Skeletal muscle cell (primary cell): Measurements from ENCODE around the gene CSNK1A1L.

Source experiments
- DNase-seq: peaks from one replicate; pipeline ENCODE4 v3.0.0-alpha.2; 2010; ENCODE audit warnings: low read depth
- H3K4me3 ChIP-seq: 2 replicates; pipeline ENCODE4 v1.5.1; 2011; ENCODE audit warnings: low read depth, mild to moderate bottlenecking, control low read depth, low read length, moderate library complexity

Gene CSNK1A1L

GRCh38 chr13:37105251-37105714 lies at the start of gene CSNK1A1L:
CSNK1A1L (minus strand) TSS chr13:37105664; CDS start chr13:37105256, 408 bp downstream.
- H3K4me3 ChIP-seq, result no peak within 1 kb of the TSS
- no peak for DNase-seq

- H3K4me3 ChIP-seq, result no peak overlapping the region
- no peak for DNase-seq
Measured at GRCh38 chr13:37149380-37149779, 43.9 kb upstream of the CSNK1A1L start.

GRCh38 chr13:37148501-37148900 lies 43.0 kb upstream of the CSNK1A1L start:
- no peak overlapping the region for H3K4me3 ChIP-seq
- DNase-seq, result no peak

GRCh38 chr13:37144661-37145060 lies 39.2 kb upstream of the CSNK1A1L start:
- peak; percentile 10 for DNase-seq
- no peak overlapping the region for H3K4me3 ChIP-seq

GRCh38 chr13:37143911-37144310 lies 38.4 kb upstream of the CSNK1A1L start:
- peak; percentile 33 for DNase-seq

GRCh38 chr13:37142877-37143276 lies 37.4 kb upstream of the CSNK1A1L start:
- DNase-seq, result no peak
- no peak overlapping the region for H3K4me3 ChIP-seq

More at GRCh38 chr13:37143911-37144310, 38.4 kb upstream of the CSNK1A1L start:
- H3K4me3 ChIP-seq, result no peak overlapping the region

GRCh38 chr13:37141011-37141410 lies 35.5 kb upstream of the CSNK1A1L start:
- DNase-seq, result peak; percentile 29
- H3K4me3 ChIP-seq, result no peak overlapping the region

GRCh38 chr13:37139356-37139755 lies 33.9 kb upstream of the CSNK1A1L start:
- no peak overlapping the region for H3K4me3 ChIP-seq
- DNase-seq, result no peak

GRCh38 chr13:37138926-37139325 lies 33.5 kb upstream of the CSNK1A1L start:
- no peak overlapping the region for H3K4me3 ChIP-seq
- no peak for DNase-seq

GRCh38 chr13:37138169-37138568 lies 32.7 kb upstream of the CSNK1A1L start:
- no peak overlapping the region for H3K4me3 ChIP-seq
- DNase-seq, result peak; percentile 80

GRCh38 chr13:37136633-37137032 lies 31.2 kb upstream of the CSNK1A1L start:
- no peak for DNase-seq
- no peak overlapping the region for H3K4me3 ChIP-seq

GRCh38 chr13:37136187-37136586 lies 30.7 kb upstream of the CSNK1A1L start:
- peak; percentile 22 for DNase-seq
- no peak overlapping the region for H3K4me3 ChIP-seq

- H3K4me3 ChIP-seq, result no peak overlapping the region
- DNase-seq, result peak; percentile 97
Measured at GRCh38 chr13:37134411-37135041, 29.1 kb upstream of the CSNK1A1L start.

- no peak for DNase-seq
- H3K4me3 ChIP-seq, result no peak overlapping the region
Measured at GRCh38 chr13:37132211-37132610, 26.7 kb upstream of the CSNK1A1L start.

GRCh38 chr13:37131092-37131491 lies 25.6 kb upstream of the CSNK1A1L start:
- no peak overlapping the region for H3K4me3 ChIP-seq
- no peak for DNase-seq

- H3K4me3 ChIP-seq, result no peak overlapping the region
- DNase-seq, result no peak
Measured at GRCh38 chr13:37129866-37130265, 24.4 kb upstream of the CSNK1A1L start.

GRCh38 chr13:37127691-37128241 lies 22.3 kb upstream of the CSNK1A1L start:
- no peak overlapping the region for H3K4me3 ChIP-seq
- DNase-seq, result peak; percentile 87

GRCh38 chr13:37123337-37123736 lies 17.9 kb upstream of the CSNK1A1L start:
- DNase-seq, result no peak
- H3K4me3 ChIP-seq, result no peak overlapping the region

- DNase-seq, result no peak
- H3K4me3 ChIP-seq, result no peak overlapping the region
Measured at GRCh38 chr13:37118016-37118415, 12.6 kb upstream of the CSNK1A1L start.

- DNase-seq, result no peak
- no peak overlapping the region for H3K4me3 ChIP-seq
Measured at GRCh38 chr13:37114250-37114649, 8.8 kb upstream of the CSNK1A1L start.

GRCh38 chr13:37113534-37113933 lies 8.1 kb upstream of the CSNK1A1L start:
- H3K4me3 ChIP-seq, result no peak overlapping the region
- DNase-seq, result no peak
